H1 (cell line): ENCODE results near the gene IARS2. TPM values are rescaled to one million over a fixed set of nuclear protein-coding genes. Genes with fewer than 3 reads are reported as not detected.

ENCODE experiments used
- BACH1 ChIP-seq: IDR thresholded peaks from 2 replicates; pipeline ENCODE4 v1.6.1; 2012; ENCODE audit warnings: low read length, improper control_type of control experiment
- CBX5 ChIP-seq: fragments of 300-800, 300-1000 bp; sonication (generic); IDR thresholded peaks from 2 replicates; pipeline ENCODE4 v1.7.1; 2016; ENCODE audit warnings: antibody characterized with exemption, low read length, low read depth
- SP2 ChIP-seq: IDR thresholded peaks from 2 replicates; pipeline ENCODE4 v1.6.1; 2012; ENCODE audit warnings: mild to moderate bottlenecking, low read length, inconsistent platforms
- polyA plus RNA-seq, 7 experiments: library from polyadenylated mRNA; depleted of rRNA in 3 of 7; stranded (reverse) in 5 of 7; unstranded in 2 of 7; fragments of >200 nt in 5 of 7; fragments of 200-250 nt in 2 of 7; gene quantifications; 1 replicate in 5 of 7; 2 replicates in 1 of 7; 4 replicates in 1 of 7; pipeline versions ENCODE4 v1.2.1 to v1.2.3, GENCODE V29; 2011 to 2013; ENCODE audit warnings: missing spikeins in 2 of 7, mixed read lengths in 2 of 7
- total RNA-seq: library from RNA; stranded (reverse); fragmentation: NEBNext Ultra II Directional; extraction: Animal tissue kit (Norgen Biotek cat#: 25700); gene quantifications from 2 replicates; pipeline ENCODE4 v1.2.1, GENCODE V29; 2021
- TF ChIP-seq, protein P1 (sequence below): IDR thresholded peaks from 2 replicates; pipeline ENCODE4 v1.6.1; 2011; ENCODE audit warnings: low read depth, mild to moderate bottlenecking, low read length; ENCODE audit not compliant: insufficient read depth

The IARS2 gene
- total and polyA plus RNA-seq, 2 of the 8 experiments (the other 6 are each of a cell fraction or from before 2014, with no cell fraction given), result 15.0 to 69.8 TPM

DNA sequence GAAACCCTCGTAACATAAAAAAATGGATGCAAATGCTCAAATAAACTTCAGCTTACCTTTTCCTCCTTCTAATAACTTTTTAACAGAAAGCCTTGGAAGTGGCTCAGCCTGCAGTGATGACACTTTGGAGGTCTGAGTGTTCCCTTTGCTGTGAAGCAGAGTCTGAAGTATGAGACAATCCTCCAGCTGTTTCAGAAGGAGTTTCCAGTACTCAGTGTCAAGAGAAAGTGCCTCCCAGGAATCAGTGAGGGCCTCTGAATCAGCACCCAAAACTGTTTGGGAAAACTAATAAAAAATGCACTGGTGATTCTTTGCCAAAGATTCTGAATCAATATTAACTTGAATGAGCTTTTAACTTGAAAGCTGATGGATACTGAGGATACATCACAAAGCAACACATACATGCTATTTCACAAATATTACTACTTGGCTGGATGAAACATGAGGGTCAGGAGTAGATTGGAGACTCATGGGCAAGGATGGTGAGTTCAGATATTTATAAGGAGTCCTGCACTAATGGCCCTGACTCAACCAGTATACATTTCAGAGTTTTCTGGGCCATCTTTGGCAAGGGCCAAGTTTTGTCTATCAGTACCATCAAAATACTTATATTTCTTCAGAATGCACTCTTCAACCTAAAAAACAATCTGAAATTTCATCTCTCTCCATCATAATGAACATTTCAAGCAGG is 77.0 kb downstream of the IARS2 start (continued):
- TF ChIP-seq, protein P1, sequence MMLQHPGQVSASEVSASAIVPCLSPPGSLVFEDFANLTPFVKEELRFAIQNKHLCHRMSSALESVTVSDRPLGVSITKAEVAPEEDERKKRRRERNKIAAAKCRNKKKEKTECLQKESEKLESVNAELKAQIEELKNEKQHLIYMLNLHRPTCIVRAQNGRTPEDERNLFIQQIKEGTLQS, result no peak
- TF ChIP-seq CBX5 (no peak), BACH1 (no peak), SP2 (no peak)
